ENCODE results near the gene IFT172. TPM values are rescaled to one million over a fixed set of nuclear protein-coding genes. Genes with fewer than 3 reads are reported as not detected.
"Not testable (repeated sequence)": the region's sequence is repeated elsewhere in the genome, so short reads cannot be mapped to it uniquely, and the experiment has no call there.

Gene IFT172
- total and polyA plus RNA-seq, 4 donors = 35.0 to 68.0 (median 44.2) TPM

- no peak overlapping the region for H3K4me3 ChIP-seq (ENCODE audit: low read depth, low read length)
- DNase-seq (ENCODE audit: low read depth in 4 of 6, low spot score in 6 of 6) = no peak
- WGBS (ENCODE audit: insufficient coverage) = 89% methylated on average over 6 of the region's 6 CpGs
- H3K4me1 ChIP-seq (ENCODE audit: control insufficient read depth, insufficient read depth, low read length) = peaks cover 3% of the 10 kb centered on the region
- H3K9me3 ChIP-seq (ENCODE audit: control insufficient read depth, insufficient read depth, low read length) = no peaks in the 10 kb centered on the region
- H3K36me3 ChIP-seq (ENCODE audit: control insufficient read depth, insufficient read depth, low read length) = peaks cover 73% of the 10 kb centered on the region
- H3K27me3 ChIP-seq (ENCODE audit: control insufficient read depth, insufficient read depth, low read length) = no peaks in the 10 kb centered on the region
- H3K27ac ChIP-seq (ENCODE audit: low read depth, low read length) = no peak overlapping the region
These were observed 53.9 kb downstream of the IFT172 start for GRCh38 chr2:27435628-27436027.

- DNase-seq (ENCODE audit: low read depth in 4 of 6, low spot score in 6 of 6) = no peak
- Histone ChIP-seq H3K4me3 (ENCODE audit: low read depth, low read length) (no peak overlapping the region), H3K27me3 (ENCODE audit: control insufficient read depth, insufficient read depth, low read length) (no peaks in the 10 kb centered on the region), H3K36me3 (ENCODE audit: control insufficient read depth, insufficient read depth, low read length) (peaks cover 35% of the 10 kb centered on the region), H3K27ac (ENCODE audit: low read depth, low read length) (no peak overlapping the region), H3K4me1 (ENCODE audit: control insufficient read depth, insufficient read depth, low read length) (peaks cover 14% of the 10 kb centered on the region), H3K9me3 (ENCODE audit: control insufficient read depth, insufficient read depth, low read length) (no peaks in the 10 kb centered on the region)
These were observed 58.1 kb downstream of the IFT172 start for GRCh38 chr2:27431395-27431794.

GRCh38 chr2:27428978-27429541, 60.5 kb downstream of the IFT172 start:
- peak in 4 of 6 donors; percentile 49 to 85 (median 65) for DNase-seq (ENCODE audit: low read depth in 4 of 6, low spot score in 6 of 6)
- Histone ChIP-seq H3K4me1 (ENCODE audit: control insufficient read depth, insufficient read depth, low read length) (peaks cover 14% of the 10 kb centered on the region), H3K4me3 (ENCODE audit: low read depth, low read length) (peak overlapping the region; percentile 94), H3K36me3 (ENCODE audit: control insufficient read depth, insufficient read depth, low read length) (peaks cover 14% of the 10 kb centered on the region), H3K9me3 (ENCODE audit: control insufficient read depth, insufficient read depth, low read length) (no peaks in the 10 kb centered on the region), H3K27me3 (ENCODE audit: control insufficient read depth, insufficient read depth, low read length) (no peaks in the 10 kb centered on the region), H3K27ac (ENCODE audit: low read depth, low read length) (peak overlapping the region; percentile 99)
- 0% methylated on average over 49 of the region's 51 CpGs for WGBS (ENCODE audit: insufficient coverage)

- peaks cover 10% of the 10 kb centered on the region for H3K36me3 ChIP-seq (ENCODE audit: control insufficient read depth, insufficient read depth, low read length)
- peak; percentile 84 to 98 (median 92) for DNase-seq (ENCODE audit: low read depth in 4 of 6, low spot score in 6 of 6)
- H3K4me3 ChIP-seq (ENCODE audit: low read depth, low read length) = peak within 1 kb of the TSS; percentile 94
- peaks cover 14% of the 10 kb centered on the region for H3K4me1 ChIP-seq (ENCODE audit: control insufficient read depth, insufficient read depth, low read length)
- H3K27ac ChIP-seq (ENCODE audit: low read depth, low read length) = peak within 1 kb of the TSS; percentile 99
- no peaks in the 10 kb centered on the region for H3K9me3 ChIP-seq (ENCODE audit: control insufficient read depth, insufficient read depth, low read length)
- H3K27me3 ChIP-seq (ENCODE audit: control insufficient read depth, insufficient read depth, low read length) = no peaks in the 10 kb centered on the region
- WGBS (ENCODE audit: insufficient coverage) = 0% methylated on average over 75 of the region's 75 CpGs
These were observed 61.1 kb downstream of the IFT172 start, which contains the start of gene NRBP1 for GRCh38 chr2:27428213-27428977. NRBP1 (plus strand) TSS chr2:27428631; CDS start chr2:27433274, 4,643 bp downstream.

GRCh38 chr2:27427863-27428212, 61.7 kb downstream of the IFT172 start:
- peak overlapping the region; percentile 99 for H3K27ac ChIP-seq (ENCODE audit: low read depth, low read length)
- DNase-seq (ENCODE audit: low read depth in 4 of 6, low spot score in 6 of 6) = peak in 1 of 6 donors; percentile 44
- no peaks in the 10 kb centered on the region for H3K27me3 ChIP-seq (ENCODE audit: control insufficient read depth, insufficient read depth, low read length)
- 0% methylated on average over 2 of the region's 7 CpGs for WGBS (ENCODE audit: insufficient coverage)
- no peaks in the 10 kb centered on the region for H3K9me3 ChIP-seq (ENCODE audit: control insufficient read depth, insufficient read depth, low read length)
- H3K4me1 ChIP-seq (ENCODE audit: control insufficient read depth, insufficient read depth, low read length) = peaks cover 14% of the 10 kb centered on the region
- H3K4me3 ChIP-seq (ENCODE audit: low read depth, low read length) = peak overlapping the region; percentile 94
- H3K36me3 ChIP-seq (ENCODE audit: control insufficient read depth, insufficient read depth, low read length) = peaks cover 5% of the 10 kb centered on the region

GRCh38 chr2:27425039-27425438, 64.5 kb downstream of the IFT172 start:
- not testable (repeated sequence) for H3K36me3 ChIP-seq (ENCODE audit: control insufficient read depth, insufficient read depth, low read length); H3K9me3 ChIP-seq (ENCODE audit: control insufficient read depth, insufficient read depth, low read length); H3K27me3 ChIP-seq (ENCODE audit: control insufficient read depth, insufficient read depth, low read length); H3K27ac ChIP-seq (ENCODE audit: low read depth, low read length); H3K4me3 ChIP-seq (ENCODE audit: low read depth, low read length); H3K4me1 ChIP-seq (ENCODE audit: control insufficient read depth, insufficient read depth, low read length); DNase-seq (ENCODE audit: low read depth in 4 of 6, low spot score in 6 of 6)
- 100% methylated on average over 3 of the region's 10 CpGs for WGBS (ENCODE audit: insufficient coverage)

- no peak for DNase-seq (ENCODE audit: low read depth in 4 of 6, low spot score in 6 of 6)
- Histone ChIP-seq H3K36me3 (ENCODE audit: control insufficient read depth, insufficient read depth, low read length) (no peaks in the 10 kb centered on the region), H3K9me3 (ENCODE audit: control insufficient read depth, insufficient read depth, low read length) (no peaks in the 10 kb centered on the region), H3K27ac (ENCODE audit: low read depth, low read length) (no peak overlapping the region), H3K4me3 (ENCODE audit: low read depth, low read length) (no peak overlapping the region), H3K4me1 (ENCODE audit: control insufficient read depth, insufficient read depth, low read length) (peaks cover 4% of the 10 kb centered on the region), H3K27me3 (ENCODE audit: control insufficient read depth, insufficient read depth, low read length) (no peaks in the 10 kb centered on the region)
- WGBS (ENCODE audit: insufficient coverage) = no CpG with 5 or more reads among the region's 3 CpGs
These were observed 66.6 kb downstream of the IFT172 start for GRCh38 chr2:27422958-27423357.

GRCh38 chr2:27421660-27422250, 67.8 kb downstream of the IFT172 start:
- Histone ChIP-seq H3K4me1 (ENCODE audit: control insufficient read depth, insufficient read depth, low read length) (no peaks in the 10 kb centered on the region), H3K36me3 (ENCODE audit: control insufficient read depth, insufficient read depth, low read length) (no peaks in the 10 kb centered on the region), H3K9me3 (ENCODE audit: control insufficient read depth, insufficient read depth, low read length) (no peaks in the 10 kb centered on the region), H3K4me3 (ENCODE audit: low read depth, low read length) (no peak overlapping the region), H3K27me3 (ENCODE audit: control insufficient read depth, insufficient read depth, low read length) (no peaks in the 10 kb centered on the region), H3K27ac (ENCODE audit: low read depth, low read length) (no peak overlapping the region)
- DNase-seq (ENCODE audit: low read depth in 4 of 6, low spot score in 6 of 6) = no peak
- WGBS (ENCODE audit: insufficient coverage) = 94% methylated on average over 2 of the region's 4 CpGs

GRCh38 chr2:27420996-27421395, 68.5 kb downstream of the IFT172 start:
- DNase-seq (ENCODE audit: low read depth in 4 of 6, low spot score in 6 of 6) = no peak
- Histone ChIP-seq H3K27me3 (ENCODE audit: control insufficient read depth, insufficient read depth, low read length) (no peaks in the 10 kb centered on the region), H3K27ac (ENCODE audit: low read depth, low read length) (no peak overlapping the region), H3K36me3 (ENCODE audit: control insufficient read depth, insufficient read depth, low read length) (no peaks in the 10 kb centered on the region), H3K9me3 (ENCODE audit: control insufficient read depth, insufficient read depth, low read length) (no peaks in the 10 kb centered on the region), H3K4me1 (ENCODE audit: control insufficient read depth, insufficient read depth, low read length) (no peaks in the 10 kb centered on the region), H3K4me3 (ENCODE audit: low read depth, low read length) (no peak overlapping the region)

GRCh38 chr2:27416151-27416550, 73.4 kb downstream of the IFT172 start:
- H3K4me3 ChIP-seq (ENCODE audit: low read depth, low read length) = no peak overlapping the region
- WGBS (ENCODE audit: insufficient coverage) = 95% methylated on average over 5 of the region's 6 CpGs
- no peak for DNase-seq (ENCODE audit: low read depth in 4 of 6, low spot score in 6 of 6)
- H3K27ac ChIP-seq (ENCODE audit: low read depth, low read length) = no peak overlapping the region
- no peaks in the 10 kb centered on the region for H3K4me1 ChIP-seq (ENCODE audit: control insufficient read depth, insufficient read depth, low read length)
- H3K9me3 ChIP-seq (ENCODE audit: control insufficient read depth, insufficient read depth, low read length) = no peaks in the 10 kb centered on the region
- H3K27me3 ChIP-seq (ENCODE audit: control insufficient read depth, insufficient read depth, low read length) = no peaks in the 10 kb centered on the region
- no peaks in the 10 kb centered on the region for H3K36me3 ChIP-seq (ENCODE audit: control insufficient read depth, insufficient read depth, low read length)
